Endothelial cell (in vitro differentiated cells): ENCODE data around the gene SERPINB12. TPM values are rescaled to one million over a fixed set of nuclear protein-coding genes. Genes with fewer than 3 reads are reported as not detected.

Experiments
- DNase-seq: peaks from one replicate; pipeline ENCODE4 v3.0.0; 2021; ENCODE audit warnings: low spot score
- H3K27ac Mint-ChIP-seq: one replicate; pipeline ENCODE4 v1.8.0; 2021; ENCODE audit warnings: mixed read lengths, inconsistent platforms; ENCODE audit not compliant: unreplicated experiment
- H3K27me3 Mint-ChIP-seq: one replicate; pipeline ENCODE4 v1.8.0; 2021; ENCODE audit warnings: mild to moderate bottlenecking, moderate library complexity, mixed read lengths, inconsistent platforms; ENCODE audit not compliant: unreplicated experiment
- H3K36me3 Mint-ChIP-seq: one replicate; pipeline ENCODE4 v1.8.0; 2021; ENCODE audit warnings: mild to moderate bottlenecking, low read depth, mixed read lengths, inconsistent platforms; ENCODE audit not compliant: unreplicated experiment
- H3K4me1 Mint-ChIP-seq: one replicate; pipeline ENCODE4 v1.8.0; 2021; ENCODE audit warnings: mild to moderate bottlenecking, mixed read lengths, inconsistent platforms; ENCODE audit not compliant: unreplicated experiment
- H3K4me3 Mint-ChIP-seq: one replicate; pipeline ENCODE4 v1.8.0; 2021; ENCODE audit warnings: mild to moderate bottlenecking, mixed read lengths, inconsistent platforms; ENCODE audit not compliant: unreplicated experiment
- H3K9me3 Mint-ChIP-seq: one replicate; pipeline ENCODE4 v1.8.0; 2021; ENCODE audit warnings: mixed read lengths, inconsistent platforms; ENCODE audit not compliant: unreplicated experiment
- CTCF ChIP-seq: fragments of 200-600 bp; sonication (generic); IDR thresholded peaks from one replicate; pipeline ENCODE4 v1.5.0; 2021; ENCODE audit warnings: antibody characterized with exemption; ENCODE audit not compliant: unreplicated experiment
- total RNA-seq: library from RNA; stranded (reverse); fragmentation: NEBNext Ultra II Directional; extraction: Animal tissue kit (Norgen Biotek cat#: 25700); gene quantifications from one replicate; pipeline ENCODE4 v1.2.1, GENCODE V29; 2021; ENCODE audit not compliant: unreplicated experiment

The SERPINB12 gene
- total RNA-seq, 1 donor from 2014 or later: not detected

- no peaks in the 10 kb centered on the region for H3K9me3 Mint-ChIP-seq
- H3K36me3 Mint-ChIP-seq: no peaks in the 10 kb centered on the region
- H3K27ac Mint-ChIP-seq: no peak overlapping the region
- H3K27me3 Mint-ChIP-seq: peaks cover 3% of the 10 kb centered on the region
- no peak for TF ChIP-seq CTCF
- H3K4me3 Mint-ChIP-seq: no peak overlapping the region
- no peaks in the 10 kb centered on the region for H3K4me1 Mint-ChIP-seq
- DNase-seq: no peak
Measured at GRCh38 chr18:63591725-63592124, 49.6 kb downstream of the SERPINB12 start.

- H3K27me3 Mint-ChIP-seq: peaks cover 3% of the 10 kb centered on the region
- no peaks in the 10 kb centered on the region for H3K4me1 Mint-ChIP-seq
- no peak overlapping the region for H3K4me3 Mint-ChIP-seq
- H3K9me3 Mint-ChIP-seq: no peaks in the 10 kb centered on the region
- no peak overlapping the region for H3K27ac Mint-ChIP-seq
- no peaks in the 10 kb centered on the region for H3K36me3 Mint-ChIP-seq
- no peak for DNase-seq
- no peak for TF ChIP-seq CTCF
Measured at GRCh38 chr18:63592471-63592870, 50.3 kb downstream of the SERPINB12 start.

GRCh38 chr18:63596964-63597363 lies 54.8 kb downstream of the SERPINB12 start:
- H3K4me1 Mint-ChIP-seq: no peaks in the 10 kb centered on the region
- no peak for TF ChIP-seq CTCF

DNA sequence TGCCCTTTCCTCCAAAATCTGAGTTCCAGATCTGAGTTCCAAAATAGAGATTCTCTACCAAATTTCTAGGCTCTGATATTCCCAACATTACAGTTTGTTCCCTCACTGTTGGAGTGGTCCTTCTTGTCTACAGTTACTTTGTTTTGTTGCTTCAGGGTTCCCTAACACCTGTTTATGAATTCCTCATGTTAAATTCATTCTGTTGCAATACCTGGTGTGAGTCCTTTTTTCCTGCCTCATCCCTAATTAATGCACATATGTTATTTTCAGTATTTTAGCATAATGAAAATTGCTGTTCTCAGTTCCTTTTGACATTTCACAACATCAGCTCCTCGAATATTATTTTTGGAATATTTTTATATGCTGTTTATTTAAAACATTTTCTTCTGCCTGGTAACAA lies 61.2 kb downstream of the SERPINB12 start:
- H3K36me3 Mint-ChIP-seq: no peaks in the 10 kb centered on the region
- no peaks in the 10 kb centered on the region for H3K4me1 Mint-ChIP-seq
- no peak for DNase-seq
- H3K27ac Mint-ChIP-seq: no peak overlapping the region
- peaks cover 4% of the 10 kb centered on the region for H3K27me3 Mint-ChIP-seq
- H3K4me3 Mint-ChIP-seq: no peak overlapping the region
- no peaks in the 10 kb centered on the region for H3K9me3 Mint-ChIP-seq
- no peak for TF ChIP-seq CTCF

More at GRCh38 chr18:63596964-63597363, 54.8 kb downstream of the SERPINB12 start:
- H3K36me3 Mint-ChIP-seq: no peaks in the 10 kb centered on the region
- H3K4me3 Mint-ChIP-seq: no peak overlapping the region
- H3K27ac Mint-ChIP-seq: no peak overlapping the region
- H3K27me3 Mint-ChIP-seq: no peaks in the 10 kb centered on the region
- no peak for DNase-seq
- no peaks in the 10 kb centered on the region for H3K9me3 Mint-ChIP-seq

DNA sequence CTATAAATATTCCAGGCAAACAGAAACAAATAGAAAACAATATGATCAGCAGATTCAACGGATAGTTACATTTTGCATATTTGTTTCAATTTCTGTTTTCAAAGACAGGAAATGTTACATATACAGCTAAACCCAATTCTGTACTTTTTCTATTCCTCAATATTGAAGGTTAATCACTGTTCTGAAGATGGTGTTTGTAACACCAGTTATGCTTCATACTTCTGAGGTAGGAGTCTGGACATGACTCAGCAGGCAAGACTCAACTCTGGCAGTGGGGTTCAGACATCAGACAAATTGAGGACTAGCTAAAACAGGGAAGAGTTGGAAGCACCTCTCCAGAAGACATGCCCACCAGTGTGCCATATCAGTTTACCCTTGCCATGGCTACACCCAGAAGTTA lies 61.6 kb downstream of the SERPINB12 start:
- no peaks in the 10 kb centered on the region for H3K4me1 Mint-ChIP-seq
- TF ChIP-seq CTCF: no peak
- H3K36me3 Mint-ChIP-seq: no peaks in the 10 kb centered on the region

More for the DNA sequence above, 61.6 kb downstream of the SERPINB12 start:
- Mint-ChIP-seq H3K27me3 (peaks cover 4% of the 10 kb centered on the region), H3K4me3 (no peak overlapping the region), H3K27ac (no peak overlapping the region), H3K9me3 (no peaks in the 10 kb centered on the region)
- no peak for DNase-seq
